Activated CD4-positive, alpha-beta T cell treated with anti-CD3 and anti-CD28 coated beads for 36 hours (primary cell): ENCODE measurements around the gene USP5. TPM values are rescaled to one million over a fixed set of nuclear protein-coding genes. Genes with fewer than 3 reads are reported as not detected.
"Not testable (repeated sequence)": the region's sequence is repeated elsewhere in the genome, so short reads cannot be mapped to it uniquely, and the experiment has no call there.

ENCODE experiments used
- ATAC-seq: fragments of 200-7000 bp; cut with Tn5 transposase; one replicate; pipeline ENCODE4 v1.10.0; 2021; ENCODE audit warnings: mild to moderate bottlenecking, moderate library complexity
- CTCF ChIA-PET: fragments of 350-600 bp; sonication (Branson Sonifier 250); formaldehyde crosslinking; loops from one replicate; lab custom pipeline; 2021; ENCODE audit warnings: antibody characterized with exemption; lab: Charles Lee
- POLR2A ChIA-PET: fragments of 350-600 bp; sonication (Branson Sonifier 250); formaldehyde crosslinking; loops from one replicate; lab custom pipeline; 2021; ENCODE audit warnings: antibody characterized with exemption, inconsistent platforms; lab: Charles Lee
- DNase-seq: peaks from one replicate; pipeline ENCODE4 v3.0.0-alpha.2; 2020
- H3K27ac Mint-ChIP-seq: one replicate; pipeline ENCODE4 v1.8.0; 2021; ENCODE audit warnings: mixed read lengths
- H3K27me3 Mint-ChIP-seq: one replicate; pipeline ENCODE4 v1.8.0; 2021; ENCODE audit warnings: mixed read lengths
- H3K36me3 Mint-ChIP-seq: one replicate; pipeline ENCODE4 v1.8.0; 2021; ENCODE audit warnings: low read depth, mixed read lengths
- H3K4me1 Mint-ChIP-seq: one replicate; pipeline ENCODE4 v1.8.0; 2021; ENCODE audit warnings: mixed read lengths
- H3K4me3 Mint-ChIP-seq: one replicate; pipeline ENCODE4 v1.8.0; 2021; ENCODE audit warnings: mild to moderate bottlenecking, moderate library complexity, mixed read lengths
- H3K9me3 Mint-ChIP-seq: one replicate; pipeline ENCODE4 v1.8.0; 2021; ENCODE audit warnings: low read depth, mixed read lengths
- intact Hi-C, 2 experiments: fragments of 100-400 bp; cut with DNase I in 1 of 2; cut with micrococcal nuclease in 1 of 2; formaldehyde crosslinking; loops; one replicate each; pipeline versions ENCODE4 v1.14.2 to v1.15.1; 2022 to 2024; cut with DNase I, micrococcal nuclease
- total RNA-seq, 2 experiments: library from RNA; stranded (reverse); gene quantifications; one replicate each; pipeline ENCODE4 v1.2.3, GENCODE V29; 2021

USP5 gene
- total RNA-seq, 2 experiments from 2014 or later = 128 to 132 TPM

- CTCF ChIA-PET = interaction anchor here (0.6 to 3.2 kb wide), 22 partner anchors 10 to 267 kb away, joined by 3 to 51 read pairs (median 4); partner anchors contain the start of genes C12orf57, C1RL, CDCA3 and LRRC23
- intact Hi-C loops = loop anchor here in 1 of 2 experiments (5.0 kb wide), 2 partner anchors 66 to 91 kb away; no protein-coding TSS in a partner anchor
- Mint-ChIP-seq H3K27ac (peak overlapping the region; percentile 66), H3K4me3 (peak overlapping the region; percentile 93), H3K4me1 (peaks cover 55% of the 10 kb centered on the region), H3K9me3 (no peaks in the 10 kb centered on the region), H3K36me3 (peaks cover 63% of the 10 kb centered on the region), H3K27me3 (no peaks in the 10 kb centered on the region)
- ATAC-seq = peak; percentile 34
- peak; percentile 75 for DNase-seq
- POLR2A ChIA-PET = interaction anchor here (0.9 to 2.9 kb wide), 7 partner anchors 19 to 182 kb away, joined by 3 to 31 read pairs (median 11); partner anchors contain the start of genes C12orf57, CDCA3, RNU7-1 and USP5
These were observed 19.4 kb downstream of the USP5 start for GRCh38 chr12:6871052-6871957.

- no peaks in the 10 kb centered on the region for H3K9me3 Mint-ChIP-seq
- H3K27me3 Mint-ChIP-seq = no peaks in the 10 kb centered on the region
- POLR2A ChIA-PET = interaction anchor here (0.5 to 2.9 kb wide), 17 partner anchors 9 to 379 kb away, joined by 3 to 31 read pairs (median 4); partner anchors contain the start of genes C12orf57, C1RL, CDCA3 and LRRC23
- peaks cover 67% of the 10 kb centered on the region for H3K36me3 Mint-ChIP-seq
- peak; percentile 92 for DNase-seq
- H3K27ac Mint-ChIP-seq = peak overlapping the region; percentile 66
- peak; percentile 28 for ATAC-seq
- H3K4me3 Mint-ChIP-seq = peak overlapping the region; percentile 93
- CTCF ChIA-PET = interaction anchor here (0.6 to 3.2 kb wide), 49 partner anchors 9 to 431 kb away, joined by 3 to 51 read pairs (median 4); partner anchors contain the start of genes C12orf57, C1RL, CDCA3 and COPS7A
- H3K4me1 Mint-ChIP-seq = peaks cover 50% of the 10 kb centered on the region
- intact Hi-C loops = loop anchor here (1.0 to 5.0 kb wide), 15 partner anchors 19 to 236 kb away; partner anchors contain the start of genes ENO2 (in 2 of the 2), C12orf57 (in 1 of the 2), C1RL (in 1 of the 2) and CDCA3 (in 1 of the 2)
These were observed 20.4 kb downstream of the USP5 start for GRCh38 chr12:6872073-6873048.

GRCh38 chr12:6873094-6874014 is 21.4 kb downstream of the USP5 start, which contains the start of gene SPSB2:
Gene SPSB2 (minus strand): TSS chr12:6873303. CDS start chr12:6872901, 402 bp downstream.
- peak; percentile 100 for DNase-seq
- peak; percentile 74 for ATAC-seq
- intact Hi-C loops = loop anchor here (1.0 to 5.0 kb wide), 14 partner anchors 18 to 235 kb away; partner anchors contain the start of genes ENO2 (in 2 of the 2), C1RL (in 1 of the 2), CDCA3 (in 1 of the 2) and EMG1 (in 1 of the 2)
- ChIA-PET CTCF (interaction anchor here (0.6 to 3.2 kb wide), 37 partner anchors 9 to 432 kb away, joined by 3 to 51 read pairs (median 4); partner anchors contain the start of genes C12orf57, CDCA3, COPS7A and GNB3), POLR2A (interaction anchor here (0.5 to 2.9 kb wide), 14 partner anchors 8 to 380 kb away, joined by 3 to 31 read pairs (median 5); partner anchors contain the start of genes C12orf57, C1RL, CDCA3 and LRRC23)
- Mint-ChIP-seq H3K4me1 (peaks cover 50% of the 10 kb centered on the region), H3K9me3 (no peaks in the 10 kb centered on the region), H3K4me3 (peak within 1 kb of the TSS; percentile 93), H3K27ac (peak within 1 kb of the TSS; percentile 86), H3K27me3 (no peaks in the 10 kb centered on the region), H3K36me3 (peaks cover 62% of the 10 kb centered on the region)

GRCh38 chr12:6874015-6874368 is 22.0 kb downstream of the USP5 start:
- DNase-seq, ATAC-seq, H3K9me3 Mint-ChIP-seq, H3K27me3 Mint-ChIP-seq, POLR2A ChIA-PET: not testable (repeated sequence)
- intact Hi-C loops = loop anchor here in 1 of 2 experiments (5.0 kb wide), 2 partner anchors 63 to 88 kb away; no protein-coding TSS in a partner anchor
- Mint-ChIP-seq H3K27ac (peak overlapping the region; percentile 86), H3K4me1 (peaks cover 44% of the 10 kb centered on the region), H3K4me3 (peak overlapping the region; percentile 93), H3K36me3 (peaks cover 55% of the 10 kb centered on the region)
- CTCF ChIA-PET = interaction anchor here (0.8 to 2.9 kb wide), 5 partner anchors 8 to 163 kb away, joined by 3 to 38 read pairs (median 6); no protein-coding TSS in a partner anchor

GRCh38 chr12:6879824-6880223 is 27.9 kb downstream of the USP5 start:
- H3K4me1 Mint-ChIP-seq, ATAC-seq, H3K4me3 Mint-ChIP-seq, DNase-seq, intact Hi-C loops, H3K9me3 Mint-ChIP-seq, H3K27me3 Mint-ChIP-seq, H3K27ac Mint-ChIP-seq: not testable (repeated sequence)
- ChIA-PET POLR2A (interaction anchor here (0.6 to 1.0 kb wide), 4 partner anchors 11 to 545 kb away, joined by 3 read pairs; partner anchors contain the start of gene USP5), CTCF (interaction anchor here (0.6 to 2.8 kb wide), 2 partner anchors 10 to 11 kb away, joined by 4 to 8 read pairs; no protein-coding TSS in a partner anchor)
- peaks cover 13% of the 10 kb centered on the region for H3K36me3 Mint-ChIP-seq

GRCh38 chr12:6883252-6883651 is 31.3 kb downstream of the USP5 start:
- H3K9me3 Mint-ChIP-seq = no peaks in the 10 kb centered on the region

GRCh38 chr12:6883683-6884082 is 31.7 kb downstream of the USP5 start:
- Mint-ChIP-seq H3K36me3 (peaks cover 3% of the 10 kb centered on the region), H3K4me1 (no peaks in the 10 kb centered on the region), H3K27ac (no peak overlapping the region), H3K9me3 (no peaks in the 10 kb centered on the region), H3K27me3 (no peaks in the 10 kb centered on the region), H3K4me3 (no peak overlapping the region)
- ATAC-seq (no peak), DNase-seq (no peak)
- intact Hi-C loops = no loop called here
- POLR2A ChIA-PET = no interaction called here
- CTCF ChIA-PET = no interaction called here

More at GRCh38 chr12:6883252-6883651, 31.3 kb downstream of the USP5 start:
- Mint-ChIP-seq H3K27ac (no peak overlapping the region), H3K36me3 (peaks cover 3% of the 10 kb centered on the region), H3K4me3 (no peak overlapping the region), H3K4me1 (no peaks in the 10 kb centered on the region), H3K27me3 (no peaks in the 10 kb centered on the region)
- intact Hi-C loops = no loop called here
- ChIA-PET POLR2A (no interaction called here), CTCF (interaction anchor here (2.0 to 2.4 kb wide), 2 partner anchors 8 to 10 kb away, joined by 9 to 17 read pairs; partner anchors contain the start of gene SPSB2)
- ATAC-seq (no peak), DNase-seq (no peak)

- Mint-ChIP-seq H3K4me1 (no peaks in the 10 kb centered on the region), H3K36me3 (peaks cover 3% of the 10 kb centered on the region), H3K9me3 (no peaks in the 10 kb centered on the region), H3K27ac (no peak overlapping the region), H3K4me3 (no peak overlapping the region), H3K27me3 (no peaks in the 10 kb centered on the region)
- DNase-seq = no peak
- CTCF ChIA-PET = interaction anchor here (1.4 kb wide), 1 partner anchor 11 kb away, joined by 6 read pairs; no protein-coding TSS in a partner anchor
- POLR2A ChIA-PET = no interaction called here
- intact Hi-C loops = no loop called here
- no peak for ATAC-seq
These were observed 32.6 kb downstream of the USP5 start for GRCh38 chr12:6884539-6884938.

GRCh38 chr12:6886206-6886999 is 34.5 kb downstream of the USP5 start:
- H3K27ac Mint-ChIP-seq, intact Hi-C loops, POLR2A ChIA-PET, H3K9me3 Mint-ChIP-seq, H3K4me3 Mint-ChIP-seq, DNase-seq, H3K4me1 Mint-ChIP-seq, CTCF ChIA-PET, H3K36me3 Mint-ChIP-seq, H3K27me3 Mint-ChIP-seq, ATAC-seq: not testable (repeated sequence)
